Measurements from ENCODE around the gene ARHGEF4.

Gene ARHGEF4

GRCh38 chr2:131047920-131048560, 211.3 kb downstream of the ARHGEF4 start:
- no peak for DNase-seq (ENCODE audit: low spot score)
- TF ChIP-seq, protein P1, sequence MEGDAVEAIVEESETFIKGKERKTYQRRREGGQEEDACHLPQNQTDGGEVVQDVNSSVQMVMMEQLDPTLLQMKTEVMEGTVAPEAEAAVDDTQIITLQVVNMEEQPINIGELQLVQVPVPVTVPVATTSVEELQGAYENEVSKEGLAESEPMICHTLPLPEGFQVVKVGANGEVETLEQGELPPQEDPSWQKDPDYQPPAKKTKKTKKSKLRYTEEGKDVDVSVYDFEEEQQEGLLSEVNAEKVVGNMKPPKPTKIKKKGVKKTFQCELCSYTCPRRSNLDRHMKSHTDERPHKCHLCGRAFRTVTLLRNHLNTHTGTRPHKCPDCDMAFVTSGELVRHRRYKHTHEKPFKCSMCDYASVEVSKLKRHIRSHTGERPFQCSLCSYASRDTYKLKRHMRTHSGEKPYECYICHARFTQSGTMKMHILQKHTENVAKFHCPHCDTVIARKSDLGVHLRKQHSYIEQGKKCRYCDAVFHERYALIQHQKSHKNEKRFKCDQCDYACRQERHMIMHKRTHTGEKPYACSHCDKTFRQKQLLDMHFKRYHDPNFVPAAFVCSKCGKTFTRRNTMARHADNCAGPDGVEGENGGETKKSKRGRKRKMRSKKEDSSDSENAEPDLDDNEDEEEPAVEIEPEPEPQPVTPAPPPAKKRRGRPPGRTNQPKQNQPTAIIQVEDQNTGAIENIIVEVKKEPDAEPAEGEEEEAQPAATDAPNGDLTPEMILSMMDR (IDR thresholded peaks at IDR 0.05; ENCODE audit: extremely low read depth, missing control alignments) = no peak

DNA sequence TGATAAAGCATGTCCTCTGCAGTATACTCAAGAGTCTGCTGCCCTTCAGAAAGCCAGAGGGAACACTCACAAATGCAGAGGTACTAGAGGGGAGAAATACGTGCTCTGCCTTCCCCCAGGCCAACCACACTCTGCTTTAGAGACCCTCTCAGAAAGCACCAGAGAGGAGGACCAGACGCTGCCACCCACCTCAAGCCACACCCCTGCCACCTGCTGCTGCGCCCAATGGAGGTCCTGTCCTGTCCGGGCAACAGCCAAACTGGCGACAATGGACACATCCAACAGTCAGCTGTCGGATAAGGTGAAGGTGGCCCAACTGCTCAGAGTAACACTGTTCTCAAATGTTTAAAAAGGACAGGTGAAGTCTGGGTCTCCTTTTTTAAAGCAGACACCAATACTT, 211.9 kb downstream of the ARHGEF4 start:
- TF ChIP-seq, protein P1 (IDR thresholded peaks at IDR 0.05; ENCODE audit: extremely low read depth, missing control alignments) = no peak
- no peak for DNase-seq (ENCODE audit: low spot score)

DNA sequence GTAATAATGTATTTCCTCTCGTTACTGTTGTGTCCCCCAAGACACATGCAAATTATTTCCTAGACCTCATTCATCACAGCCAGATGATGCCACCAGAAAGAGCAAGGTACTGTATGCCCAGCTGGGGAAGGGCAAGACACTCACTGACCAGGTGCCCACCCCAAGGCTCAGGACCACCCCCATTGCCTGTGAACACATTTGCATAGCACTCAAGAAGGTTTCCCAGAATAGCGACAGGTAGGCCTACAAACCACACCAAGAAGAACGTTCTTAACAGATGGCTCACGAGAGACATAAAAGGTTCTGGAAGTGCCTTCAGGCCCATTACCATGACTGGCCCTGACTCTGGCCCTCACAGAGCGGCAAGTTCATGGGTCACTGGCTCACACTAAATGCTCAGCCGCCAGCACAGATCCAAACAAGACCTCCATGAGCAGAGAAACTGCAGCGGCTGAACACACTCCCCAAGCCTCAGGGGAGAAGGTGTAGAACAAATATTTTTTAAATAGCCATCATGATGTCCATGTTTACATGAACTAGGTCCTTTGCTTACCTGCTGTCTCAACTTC, 212.5 kb downstream of the ARHGEF4 start:
- no peak for DNase-seq (ENCODE audit: low spot score)
- TF ChIP-seq, protein P1 (IDR thresholded peaks at IDR 0.05; ENCODE audit: extremely low read depth, missing control alignments) = no peak

- no peak for DNase-seq (ENCODE audit: low spot score)
- TF ChIP-seq, protein P1 (IDR thresholded peaks at IDR 0.05; ENCODE audit: extremely low read depth, missing control alignments) = no peak
These were observed 214.2 kb downstream of the ARHGEF4 start for GRCh38 chr2:131050896-131051295.

DNA sequence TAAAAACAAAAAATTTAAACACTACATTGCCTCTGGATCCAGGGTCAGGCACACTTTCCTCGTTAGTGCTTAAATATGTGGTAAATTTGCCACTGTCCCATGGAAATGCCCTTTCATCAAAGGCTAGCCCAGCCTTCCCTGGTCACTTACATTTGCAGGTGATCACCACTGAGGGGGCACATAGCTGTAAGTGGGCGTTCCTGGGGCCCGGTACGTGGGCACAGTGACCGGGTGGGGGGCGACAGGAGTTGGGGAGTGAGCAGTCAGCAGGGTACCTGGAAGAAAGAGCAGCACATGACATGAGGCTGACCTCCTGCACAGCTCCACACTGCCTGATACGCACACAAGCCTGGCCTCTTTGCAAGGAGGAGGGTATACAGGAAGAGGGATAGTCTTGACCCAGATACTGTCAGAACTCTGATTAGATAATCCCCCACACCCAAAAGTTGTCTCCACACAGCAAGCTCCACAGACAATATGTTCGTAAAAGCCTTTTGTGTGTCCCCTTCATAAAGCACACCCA, 216.1 kb downstream of the ARHGEF4 start:
- no peak for DNase-seq (ENCODE audit: low spot score)
- TF ChIP-seq, protein P1 (IDR thresholded peaks at IDR 0.05; ENCODE audit: extremely low read depth, missing control alignments) = no peak

DNA sequence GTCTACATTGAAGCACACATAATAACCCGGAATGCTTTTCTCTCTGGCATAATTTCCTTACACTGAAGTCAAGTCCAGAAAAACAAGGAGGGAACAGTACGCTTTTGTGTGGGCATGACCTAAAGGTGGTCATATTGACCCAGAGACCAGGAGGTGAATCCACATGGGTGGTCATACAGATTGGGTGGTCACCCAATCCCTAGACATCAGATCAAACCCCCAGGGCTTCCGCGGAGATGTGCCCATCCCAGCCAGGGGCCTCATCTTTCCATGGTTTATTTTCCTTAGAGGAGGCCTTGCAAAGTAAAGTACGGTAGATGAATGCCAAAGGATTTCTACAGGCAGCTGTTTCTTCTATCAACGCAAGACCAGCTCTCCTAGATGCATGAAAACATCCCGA, 217.8 kb downstream of the ARHGEF4 start:
- DNase-seq (ENCODE audit: low spot score) = no peak
- TF ChIP-seq, protein P1 (IDR thresholded peaks at IDR 0.05; ENCODE audit: extremely low read depth, missing control alignments) = no peak

DNA sequence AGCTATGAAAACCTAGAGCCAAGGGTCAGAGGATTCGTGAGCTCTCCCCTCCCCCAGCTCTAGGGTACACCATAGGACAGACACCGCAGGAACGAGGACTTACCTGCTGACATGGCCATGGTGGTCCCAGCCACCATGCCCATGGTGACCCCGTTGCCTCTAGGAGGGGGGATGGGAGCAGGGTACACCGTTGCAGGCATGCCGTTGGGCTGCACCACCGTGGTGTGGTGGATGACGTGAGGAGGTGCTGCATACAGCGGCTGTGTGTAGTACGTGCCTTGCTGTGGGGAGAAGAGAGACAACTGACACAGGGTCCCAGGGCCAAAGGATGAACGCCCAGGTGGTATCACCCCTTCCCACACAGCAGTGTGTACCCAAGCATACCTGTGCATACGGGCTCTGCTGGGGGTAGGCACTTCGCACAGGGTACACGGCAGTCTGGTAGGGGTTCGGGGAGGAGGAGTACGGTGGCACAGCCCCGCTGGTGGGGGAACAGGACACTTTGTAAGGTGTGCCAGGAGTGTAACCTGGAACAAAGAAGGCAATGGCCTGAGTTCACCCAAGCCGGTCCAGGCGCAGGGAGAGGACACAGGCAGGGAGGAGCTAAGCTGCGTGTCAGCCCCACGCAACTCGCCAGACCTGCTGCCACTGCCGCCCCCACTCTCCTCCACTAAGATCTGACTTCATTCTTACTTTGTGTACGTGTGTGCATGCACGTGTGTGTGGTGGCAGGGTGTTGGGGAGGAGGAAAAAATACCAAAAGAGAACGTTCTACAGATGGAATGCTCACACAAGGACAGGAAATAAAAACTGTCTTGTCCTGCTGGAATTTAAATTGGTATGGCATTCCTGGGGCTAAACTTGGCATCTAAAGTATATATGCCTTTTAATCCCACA, 218.7 kb downstream of the ARHGEF4 start:
- TF ChIP-seq, protein P1 (IDR thresholded peaks at IDR 0.05; ENCODE audit: extremely low read depth, missing control alignments) = no peak
- DNase-seq (ENCODE audit: low spot score) = no peak

Measured in GM20000 (cell line).